ENCODE measurements around the gene RPLP2. TPM values are rescaled to one million over a fixed set of nuclear protein-coding genes. Genes with fewer than 3 reads are reported as not detected.

The RPLP2 gene
- 2,048 TPM for polyA plus RNA-seq (2013)

- Histone ChIP-seq H3K9me3 (ENCODE audit: control extremely low read depth in 1 of 5, control insufficient read depth in 4 of 5, insufficient read depth in 2 of 5, low read depth in 1 of 5, low read length in 4 of 5) (no peaks in the 10 kb centered on the region), H3K27me3 (replicated peaks in 2 of 5; ENCODE audit: control insufficient read depth in 4 of 5, insufficient read depth in 5 of 5, low read length in 4 of 5) (no peaks in the 10 kb centered on the region), H3K4me3 (ENCODE audit: control insufficient read depth in 1 of 7, extremely low read depth in 1 of 7, insufficient read depth in 4 of 7, low read depth in 2 of 7, low read length in 6 of 7) (peak within 1 kb of the TSS; percentile 75 to 99 (median 94)), H3K36me3 (ENCODE audit: control insufficient read depth in 4 of 4, insufficient read depth in 4 of 4, low read length in 3 of 4) (peaks cover 5 to 31% (median 27%) of the 10 kb centered on the region in 4 experiments), H3K27ac (ENCODE audit: insufficient read depth in 1 of 2, low read depth in 1 of 2, low read length in 2 of 2, poor library complexity in 1 of 2, severe bottlenecking in 2 of 2) (peak within 1 kb of the TSS; percentile 86 to 97), H3K4me1 (ENCODE audit: control extremely low read depth in 1 of 4, control insufficient read depth in 4 of 4, insufficient read depth in 4 of 4, low read length in 3 of 4) (peaks cover 8 to 45% (median 31%) of the 10 kb centered on the region in 4 experiments)
- peak; percentile 96 to 98 (median 98) for DNase-seq
- WGBS (ENCODE audit: insufficient coverage) = under 1% methylated on average over 70 of the region's 81 CpGs
- CTCF ChIA-PET = interaction anchor here (0.7 to 1.7 kb wide), 3 partner anchors 10 to 20 kb away, joined by 3 to 7 read pairs (median 3); partner anchors contain the start of gene PNPLA2
- POLR2A ChIA-PET = interaction anchor here (0.9 to 2.0 kb wide), 5 partner anchors 10 to 101 kb away, joined by 3 to 17 read pairs (median 3); partner anchors contain the start of genes CHID1, PNPLA2 and POLR2L
These were observed at the start of gene RPLP2 for GRCh38 chr11:809287-810039. Gene RPLP2, plus strand, starts transcription at chr11:809967. Its CDS starts 268 bp downstream, at chr11:810235.

GRCh38 chr11:760236-760635 lies 49.5 kb upstream of the RPLP2 start:
- H3K4me3 ChIP-seq (ENCODE audit: control insufficient read depth in 1 of 7, extremely low read depth in 1 of 7, insufficient read depth in 4 of 7, low read depth in 2 of 7, low read length in 6 of 7) = no peak overlapping the region
- no peak overlapping the region for H3K27ac ChIP-seq (ENCODE audit: insufficient read depth in 1 of 2, low read depth in 1 of 2, low read length in 2 of 2, poor library complexity in 1 of 2, severe bottlenecking in 2 of 2)
- H3K4me1 ChIP-seq (ENCODE audit: control extremely low read depth in 1 of 4, control insufficient read depth in 4 of 4, insufficient read depth in 4 of 4, low read length in 3 of 4) = no peaks in the 10 kb centered on the region
- H3K27me3 ChIP-seq (replicated peaks in 2 of 5; ENCODE audit: control insufficient read depth in 4 of 5, insufficient read depth in 5 of 5, low read length in 4 of 5) = no peaks in the 10 kb centered on the region
- no peaks in the 10 kb centered on the region for H3K9me3 ChIP-seq (ENCODE audit: control extremely low read depth in 1 of 5, control insufficient read depth in 4 of 5, insufficient read depth in 2 of 5, low read depth in 1 of 5, low read length in 4 of 5)
- no peak for DNase-seq
- ChIA-PET CTCF (interaction anchor here (0.7 to 9.7 kb wide), 3 partner anchors 16 to 35 kb away, joined by 3 to 103 read pairs (median 5); no protein-coding TSS in a partner anchor), POLR2A (no interaction called here)
- peaks cover 12 to 88% (median 71%) of the 10 kb centered on the region in 4 experiments for H3K36me3 ChIP-seq (ENCODE audit: control insufficient read depth in 4 of 4, insufficient read depth in 4 of 4, low read length in 3 of 4)

- WGBS (ENCODE audit: insufficient coverage) = 99% methylated on average over 7 of the region's 8 CpGs
- no peaks in the 10 kb centered on the region for H3K4me1 ChIP-seq (ENCODE audit: control extremely low read depth in 1 of 4, control insufficient read depth in 4 of 4, insufficient read depth in 4 of 4, low read length in 3 of 4)
- peaks cover 12 to 87% (median 64%) of the 10 kb centered on the region in 4 experiments for H3K36me3 ChIP-seq (ENCODE audit: control insufficient read depth in 4 of 4, insufficient read depth in 4 of 4, low read length in 3 of 4)
- H3K27me3 ChIP-seq (replicated peaks in 2 of 5; ENCODE audit: control insufficient read depth in 4 of 5, insufficient read depth in 5 of 5, low read length in 4 of 5) = no peaks in the 10 kb centered on the region
- POLR2A ChIA-PET = no interaction called here
- no peak for DNase-seq
- CTCF ChIA-PET = interaction anchor here (0.8 to 9.7 kb wide), 8 partner anchors 10 to 99 kb away, joined by 3 to 103 read pairs (median 4); partner anchors contain the start of genes GATD1 and TALDO1
- no peak overlapping the region for H3K27ac ChIP-seq (ENCODE audit: insufficient read depth in 1 of 2, low read depth in 1 of 2, low read length in 2 of 2, poor library complexity in 1 of 2, severe bottlenecking in 2 of 2)
- H3K9me3 ChIP-seq (ENCODE audit: control extremely low read depth in 1 of 5, control insufficient read depth in 4 of 5, insufficient read depth in 2 of 5, low read depth in 1 of 5, low read length in 4 of 5) = no peaks in the 10 kb centered on the region
- no peak overlapping the region for H3K4me3 ChIP-seq (ENCODE audit: control insufficient read depth in 1 of 7, extremely low read depth in 1 of 7, insufficient read depth in 4 of 7, low read depth in 2 of 7, low read length in 6 of 7)
These were observed 48.1 kb upstream of the RPLP2 start for GRCh38 chr11:761526-762108.

GRCh38 chr11:762421-763072 lies 47.2 kb upstream of the RPLP2 start:
- POLR2A ChIA-PET = no interaction called here
- Histone ChIP-seq H3K4me3 (ENCODE audit: control insufficient read depth in 1 of 7, extremely low read depth in 1 of 7, insufficient read depth in 4 of 7, low read depth in 2 of 7, low read length in 6 of 7) (no peak overlapping the region), H3K9me3 (ENCODE audit: control extremely low read depth in 1 of 5, control insufficient read depth in 4 of 5, insufficient read depth in 2 of 5, low read depth in 1 of 5, low read length in 4 of 5) (no peaks in the 10 kb centered on the region), H3K36me3 (ENCODE audit: control insufficient read depth in 4 of 4, insufficient read depth in 4 of 4, low read length in 3 of 4) (peaks cover 12 to 87% (median 63%) of the 10 kb centered on the region in 4 experiments), H3K27ac (ENCODE audit: insufficient read depth in 1 of 2, low read depth in 1 of 2, low read length in 2 of 2, poor library complexity in 1 of 2, severe bottlenecking in 2 of 2) (no peak overlapping the region), H3K27me3 (replicated peaks in 2 of 5; ENCODE audit: control insufficient read depth in 4 of 5, insufficient read depth in 5 of 5, low read length in 4 of 5) (no peaks in the 10 kb centered on the region), H3K4me1 (ENCODE audit: control extremely low read depth in 1 of 4, control insufficient read depth in 4 of 4, insufficient read depth in 4 of 4, low read length in 3 of 4) (no peaks in the 10 kb centered on the region)
- 46% methylated on average over 6 of the region's 10 CpGs for WGBS (ENCODE audit: insufficient coverage)
- CTCF ChIA-PET = interaction anchor here (0.6 to 9.7 kb wide), 7 partner anchors 7 to 267 kb away, joined by 3 to 103 read pairs (median 10); partner anchors contain the start of gene TALDO1
- peak; percentile 51 to 79 (median 78) for DNase-seq

- Histone ChIP-seq H3K4me1 (ENCODE audit: control extremely low read depth in 1 of 4, control insufficient read depth in 4 of 4, insufficient read depth in 4 of 4, low read length in 3 of 4) (no peaks in the 10 kb centered on the region), H3K27me3 (replicated peaks in 2 of 5; ENCODE audit: control insufficient read depth in 4 of 5, insufficient read depth in 5 of 5, low read length in 4 of 5) (no peaks in the 10 kb centered on the region), H3K27ac (ENCODE audit: insufficient read depth in 1 of 2, low read depth in 1 of 2, low read length in 2 of 2, poor library complexity in 1 of 2, severe bottlenecking in 2 of 2) (no peak overlapping the region), H3K4me3 (ENCODE audit: control insufficient read depth in 1 of 7, extremely low read depth in 1 of 7, insufficient read depth in 4 of 7, low read depth in 2 of 7, low read length in 6 of 7) (no peak overlapping the region), H3K9me3 (ENCODE audit: control extremely low read depth in 1 of 5, control insufficient read depth in 4 of 5, insufficient read depth in 2 of 5, low read depth in 1 of 5, low read length in 4 of 5) (no peaks in the 10 kb centered on the region), H3K36me3 (ENCODE audit: control insufficient read depth in 4 of 4, insufficient read depth in 4 of 4, low read length in 3 of 4) (peaks cover 12 to 84% (median 63%) of the 10 kb centered on the region in 4 experiments)
- no peak for DNase-seq
- POLR2A ChIA-PET = no interaction called here
- CTCF ChIA-PET = interaction anchor here (0.6 to 9.7 kb wide), 10 partner anchors 8 to 266 kb away, joined by 3 to 103 read pairs (median 4); partner anchors contain the start of genes DEAF1, TALDO1 and TMEM80
- WGBS (ENCODE audit: insufficient coverage) = 96% methylated on average over 8 of the region's 24 CpGs
These were observed 46.7 kb upstream of the RPLP2 start for GRCh38 chr11:763073-763463.

GRCh38 chr11:763549-764321 lies 46.0 kb upstream of the RPLP2 start:
- H3K27ac ChIP-seq (ENCODE audit: insufficient read depth in 1 of 2, low read depth in 1 of 2, low read length in 2 of 2, poor library complexity in 1 of 2, severe bottlenecking in 2 of 2) = no peak overlapping the region
- no peaks in the 10 kb centered on the region for H3K4me1 ChIP-seq (ENCODE audit: control extremely low read depth in 1 of 4, control insufficient read depth in 4 of 4, insufficient read depth in 4 of 4, low read length in 3 of 4)
- no peak for DNase-seq
- POLR2A ChIA-PET = interaction anchor here (0.6 to 0.7 kb wide), 2 partner anchors 15 to 59 kb away, joined by 3 to 4 read pairs; no protein-coding TSS in a partner anchor
- H3K27me3 ChIP-seq (replicated peaks in 2 of 5; ENCODE audit: control insufficient read depth in 4 of 5, insufficient read depth in 5 of 5, low read length in 4 of 5) = no peaks in the 10 kb centered on the region
- CTCF ChIA-PET = interaction anchor here (0.8 to 5.0 kb wide), 14 partner anchors 9 to 207 kb away, joined by 3 to 50 read pairs (median 4); partner anchors contain the start of genes DEAF1, TALDO1 and TMEM80
- H3K36me3 ChIP-seq (ENCODE audit: control insufficient read depth in 4 of 4, insufficient read depth in 4 of 4, low read length in 3 of 4) = peaks cover 12 to 78% (median 62%) of the 10 kb centered on the region in 4 experiments
- 98% methylated on average over 13 of the region's 22 CpGs for WGBS (ENCODE audit: insufficient coverage)
- H3K4me3 ChIP-seq (ENCODE audit: control insufficient read depth in 1 of 7, extremely low read depth in 1 of 7, insufficient read depth in 4 of 7, low read depth in 2 of 7, low read length in 6 of 7) = no peak overlapping the region
- H3K9me3 ChIP-seq (ENCODE audit: control extremely low read depth in 1 of 5, control insufficient read depth in 4 of 5, insufficient read depth in 2 of 5, low read depth in 1 of 5, low read length in 4 of 5) = no peaks in the 10 kb centered on the region

Data from common myeloid progenitor, CD34-positive (primary cell).